HG03064 (cell line): ENCODE results near the gene IER5.

Experiments used
- ATAC-seq: cut with Tn5 transposase; IDR thresholded peaks from one replicate; pipeline ENCODE4 v1.9.1; 2021; ENCODE audit warnings: low read depth; ENCODE audit not compliant: unreplicated experiment

The IER5 gene

GRCh38 chr1:181095763-181096184, 7.3 kb downstream of the IER5 start:
- no peak for ATAC-seq

GRCh38 chr1:181097242-181097641, 8.7 kb downstream of the IER5 start:
- no peak for ATAC-seq

- peak; percentile 55 for ATAC-seq
Measured at GRCh38 chr1:181099152-181100014, 10.9 kb downstream of the IER5 start.

- no peak for ATAC-seq
Measured at GRCh38 chr1:181100015-181100905, 11.8 kb downstream of the IER5 start.

GRCh38 chr1:181100934-181101333, 12.4 kb downstream of the IER5 start:
- no peak for ATAC-seq

- ATAC-seq = no peak
Measured at GRCh38 chr1:181101581-181102226, 13.2 kb downstream of the IER5 start.

GRCh38 chr1:181102841-181103240, 14.3 kb downstream of the IER5 start:
- no peak for ATAC-seq

GRCh38 chr1:181103399-181103798, 14.9 kb downstream of the IER5 start:
- no peak for ATAC-seq

GRCh38 chr1:181104042-181104789, 15.7 kb downstream of the IER5 start:
- ATAC-seq = no peak

GRCh38 chr1:181104790-181105133, 16.3 kb downstream of the IER5 start:
- ATAC-seq = peak; percentile 10

- peak; percentile 71 for ATAC-seq
Measured at GRCh38 chr1:181105134-181106021, 16.9 kb downstream of the IER5 start.

- ATAC-seq = no peak
Measured at GRCh38 chr1:181106022-181106312, 17.5 kb downstream of the IER5 start.

GRCh38 chr1:181106479-181106878, 18.0 kb downstream of the IER5 start:
- no peak for ATAC-seq

GRCh38 chr1:181107711-181108110, 19.2 kb downstream of the IER5 start:
- ATAC-seq = no peak

GRCh38 chr1:181108304-181108867, 19.9 kb downstream of the IER5 start:
- no peak for ATAC-seq

- ATAC-seq = no peak
Measured at GRCh38 chr1:181110013-181110412, 21.5 kb downstream of the IER5 start.

- ATAC-seq = no peak
Measured at GRCh38 chr1:181111559-181111958, 23.1 kb downstream of the IER5 start.

GRCh38 chr1:181112071-181112929, 23.8 kb downstream of the IER5 start:
- ATAC-seq = no peak
